GM12878 (cell line): ENCODE measurements around the gene PHLDA3. TPM values are rescaled to one million over a fixed set of nuclear protein-coding genes. Genes with fewer than 3 reads are reported as not detected.

Experiments used
- EGR1 ChIP-seq, 2 experiments: IDR thresholded peaks; 1 replicate in 1 of 2; 2 replicates in 1 of 2; pipeline ENCODE4 v1.6.1; 2011 to 2012; ENCODE audit warnings: low read depth in 2 of 2, low read length in 2 of 2, borderline replicate concordance in 1 of 2, mild to moderate bottlenecking in 1 of 2, moderate library complexity in 1 of 2
- POU2F2 ChIP-seq: IDR thresholded peaks from 3 replicates; pipeline ENCODE4 v1.6.1; 2011; ENCODE audit warnings: low read depth, mild to moderate bottlenecking, low read length, borderline replicate concordance
- polyA plus RNA-seq, 11 experiments: library from polyadenylated mRNA; depleted of rRNA in 4 of 11; unstranded in 6 of 11; stranded (reverse) in 5 of 11; fragments of >200 nt; fragmentation: Nextera tagmentation in 4 of 11; fragmentation: Illumina TruSeq in 1 of 11; extraction: Ambion mirVana in 4 of 11; extraction: Trizol in 1 of 11; gene quantifications; 1 replicate in 1 of 11; 2 replicates in 10 of 11; pipeline versions ENCODE4 v1.2.1 to v1.2.3, GENCODE V29; 2011 to 2016; ENCODE audit warnings: inconsistent platforms in 2 of 11, missing spikeins in 2 of 11, low read depth in 1 of 11
- total RNA-seq, 4 experiments: library from RNA; depleted of rRNA in 3 of 4; stranded (reverse); fragments of >200 nt in 3 of 4; fragmentation: Illumina TruSeq in 1 of 4; extraction: Trizol in 1 of 4; gene quantifications; 2 replicates each; pipeline versions ENCODE4 v1.2.1 to v1.2.3, GENCODE V29; 2013 to 2021
- TF ChIP-seq, protein P1 (sequence below): fragments of 450-650 bp; formaldehyde crosslinking; IDR thresholded peaks from 2 replicates; pipeline ENCODE4 v1.5.0; 2022; ENCODE audit warnings: mild to moderate bottlenecking, missing genetic modification characterization
- TF ChIP-seq, protein P2 (sequence below): fragments of 450-650 bp; IDR thresholded peaks from 2 replicates; pipeline ENCODE4 v1.6.1; 2017; ENCODE audit warnings: antibody characterized with exemption, mild to moderate bottlenecking, moderate library complexity

PHLDA3 gene
- total and polyA plus RNA-seq, 10 of the 15 experiments (the other 5 are each of a cell fraction or from before 2014, with no cell fraction given), result 0.60 to 57.4 (median 21.8) TPM

DNA sequence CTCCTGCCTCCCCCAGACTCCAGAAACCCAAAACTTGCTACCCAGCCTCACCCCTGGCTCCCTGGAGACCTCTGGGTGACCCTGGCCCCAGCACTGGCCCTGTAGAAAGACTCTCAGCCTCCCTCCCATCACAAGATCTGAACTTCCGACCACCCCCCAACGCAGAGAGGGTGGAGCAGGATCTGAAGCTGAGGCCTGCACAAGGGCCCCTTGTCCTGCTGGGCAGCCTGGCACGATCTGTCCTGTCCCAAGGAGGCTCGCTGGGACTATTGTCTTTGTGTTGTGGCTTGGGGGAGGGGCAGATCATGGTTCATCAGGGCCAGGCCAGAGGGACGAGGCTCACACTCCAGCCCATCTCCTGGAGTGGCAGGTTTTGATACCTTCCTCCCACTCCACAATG, 20.0 kb downstream of the PHLDA3 start (continued):
- TF ChIP-seq, protein P1, sequence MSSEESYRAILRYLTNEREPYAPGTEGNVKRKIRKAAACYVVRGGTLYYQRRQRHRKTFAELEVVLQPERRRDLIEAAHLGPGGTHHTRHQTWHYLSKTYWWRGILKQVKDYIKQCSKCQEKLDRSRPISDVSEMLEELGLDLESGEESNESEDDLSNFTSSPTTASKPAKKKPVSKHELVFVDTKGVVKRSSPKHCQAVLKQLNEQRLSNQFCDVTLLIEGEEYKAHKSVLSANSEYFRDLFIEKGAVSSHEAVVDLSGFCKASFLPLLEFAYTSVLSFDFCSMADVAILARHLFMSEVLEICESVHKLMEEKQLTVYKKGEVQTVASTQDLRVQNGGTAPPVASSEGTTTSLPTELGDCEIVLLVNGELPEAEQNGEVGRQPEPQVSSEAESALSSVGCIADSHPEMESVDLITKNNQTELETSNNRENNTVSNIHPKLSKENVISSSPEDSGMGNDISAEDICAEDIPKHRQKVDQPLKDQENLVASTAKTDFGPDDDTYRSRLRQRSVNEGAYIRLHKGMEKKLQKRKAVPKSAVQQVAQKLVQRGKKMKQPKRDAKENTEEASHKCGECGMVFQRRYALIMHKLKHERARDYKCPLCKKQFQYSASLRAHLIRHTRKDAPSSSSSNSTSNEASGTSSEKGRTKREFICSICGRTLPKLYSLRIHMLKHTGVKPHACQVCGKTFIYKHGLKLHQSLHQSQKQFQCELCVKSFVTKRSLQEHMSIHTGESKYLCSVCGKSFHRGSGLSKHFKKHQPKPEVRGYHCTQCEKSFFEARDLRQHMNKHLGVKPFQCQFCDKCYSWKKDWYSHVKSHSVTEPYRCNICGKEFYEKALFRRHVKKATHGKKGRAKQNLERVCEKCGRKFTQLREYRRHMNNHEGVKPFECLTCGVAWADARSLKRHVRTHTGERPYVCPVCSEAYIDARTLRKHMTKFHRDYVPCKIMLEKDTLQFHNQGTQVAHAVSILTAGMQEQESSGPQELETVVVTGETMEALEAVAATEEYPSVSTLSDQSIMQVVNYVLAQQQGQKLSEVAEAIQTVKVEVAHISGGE (CRISPR knock-in tag), result no peak
- no peak for TF ChIP-seq POU2F2
- TF ChIP-seq, protein P2, sequence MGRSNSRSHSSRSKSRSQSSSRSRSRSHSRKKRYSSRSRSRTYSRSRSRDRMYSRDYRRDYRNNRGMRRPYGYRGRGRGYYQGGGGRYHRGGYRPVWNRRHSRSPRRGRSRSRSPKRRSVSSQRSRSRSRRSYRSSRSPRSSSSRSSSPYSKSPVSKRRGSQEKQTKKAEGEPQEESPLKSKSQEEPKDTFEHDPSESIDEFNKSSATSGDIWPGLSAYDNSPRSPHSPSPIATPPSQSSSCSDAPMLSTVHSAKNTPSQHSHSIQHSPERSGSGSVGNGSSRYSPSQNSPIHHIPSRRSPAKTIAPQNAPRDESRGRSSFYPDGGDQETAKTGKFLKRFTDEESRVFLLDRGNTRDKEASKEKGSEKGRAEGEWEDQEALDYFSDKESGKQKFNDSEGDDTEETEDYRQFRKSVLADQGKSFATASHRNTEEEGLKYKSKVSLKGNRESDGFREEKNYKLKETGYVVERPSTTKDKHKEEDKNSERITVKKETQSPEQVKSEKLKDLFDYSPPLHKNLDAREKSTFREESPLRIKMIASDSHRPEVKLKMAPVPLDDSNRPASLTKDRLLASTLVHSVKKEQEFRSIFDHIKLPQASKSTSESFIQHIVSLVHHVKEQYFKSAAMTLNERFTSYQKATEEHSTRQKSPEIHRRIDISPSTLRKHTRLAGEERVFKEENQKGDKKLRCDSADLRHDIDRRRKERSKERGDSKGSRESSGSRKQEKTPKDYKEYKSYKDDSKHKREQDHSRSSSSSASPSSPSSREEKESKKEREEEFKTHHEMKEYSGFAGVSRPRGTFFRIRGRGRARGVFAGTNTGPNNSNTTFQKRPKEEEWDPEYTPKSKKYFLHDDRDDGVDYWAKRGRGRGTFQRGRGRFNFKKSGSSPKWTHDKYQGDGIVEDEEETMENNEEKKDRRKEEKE, result no peak
- no peak for TF ChIP-seq EGR1 (IDR thresholded peaks at IDR 0.05; ENCODE audit: borderline replicate concordance in 1 of 2, low read depth in 2 of 2, low read length in 2 of 2)
- TF ChIP-seq, all 136 proteins: peak for 0
